ENCODE measurements around the gene CNTNAP4. TPM values are rescaled to one million over a fixed set of nuclear protein-coding genes. Genes with fewer than 3 reads are reported as not detected.

The CNTNAP4 gene
- polyA plus RNA-seq, 1 donor from 2014 or later: 75.8 TPM

- Histone ChIP-seq H3K9ac (ENCODE audit: low read length) (no peak overlapping the region), H2AFZ (ENCODE audit: low read depth, low read length) (no peak overlapping the region), H3K27ac (ENCODE audit: low read length) (no peak overlapping the region), H3K9me3 (ENCODE audit: low read length) (no peaks in the 10 kb centered on the region), H3K79me2 (replicated peaks; ENCODE audit: insufficient read depth, low read length) (no peaks in the 10 kb centered on the region), H3K36me3 (ENCODE audit: insufficient read depth, low read length) (no peaks in the 10 kb centered on the region), H4K20me1 (ENCODE audit: insufficient read depth) (no peaks in the 10 kb centered on the region), H3K9me2 (ENCODE audit: insufficient read depth, low read length) (no peaks in the 10 kb centered on the region), H3F3A (ENCODE audit: insufficient read depth, low read length, poor library complexity, severe bottlenecking) (no peaks in the 10 kb centered on the region), H3K4me3 (ENCODE audit: low read length) (no peak overlapping the region), H3K4me2 (ENCODE audit: low read length) (no peak overlapping the region), H3K27me3 (ENCODE audit: insufficient read depth, low read depth, low read length) (no peaks in the 10 kb centered on the region)
- no peak for TF ChIP-seq TAF1 (IDR thresholded peaks at IDR 0.05; ENCODE audit: low read depth)
- TF ChIP-seq EZH2 (IDR thresholded peaks at IDR 0.05; ENCODE audit: borderline replicate concordance, insufficient read depth, low read length, poor library complexity, severe bottlenecking): no peak
- TF ChIP-seq POLR2AphosphoS5 (IDR thresholded peaks at IDR 0.05): no peak
- TF ChIP-seq MXI1 (conservative IDR thresholded peaks at IDR 0.05; ENCODE audit: poor library complexity, severe bottlenecking): no peak
- no peak for TF ChIP-seq RAD21 (conservative IDR thresholded peaks at IDR 0.05)
- TF ChIP-seq EP300 (conservative IDR thresholded peaks at IDR 0.05; ENCODE audit: poor library complexity, severe bottlenecking): no peak
- TF ChIP-seq CTCF (IDR thresholded peaks at IDR 0.05; ENCODE audit: poor library complexity, severe bottlenecking): no peak
- TF ChIP-seq REST (IDR thresholded peaks at IDR 0.05; ENCODE audit: borderline replicate concordance): no peak
- no peak for TF ChIP-seq SMC3 (conservative IDR thresholded peaks at IDR 0.05; ENCODE audit: poor library complexity)
Measured at GRCh38 chr16:76598498-76598897, 321.3 kb downstream of the CNTNAP4 start.

GRCh38 chr16:76607317-76607716 is 330.1 kb downstream of the CNTNAP4 start:
- no peaks in the 10 kb centered on the region for H3F3A ChIP-seq (ENCODE audit: insufficient read depth, low read length, poor library complexity, severe bottlenecking)
- H2AFZ ChIP-seq (ENCODE audit: low read depth, low read length): no peak overlapping the region
- H3K9ac ChIP-seq (ENCODE audit: low read length): no peak overlapping the region
- H3K4me2 ChIP-seq (ENCODE audit: low read length): no peak overlapping the region
- no peaks in the 10 kb centered on the region for H3K36me3 ChIP-seq (ENCODE audit: insufficient read depth, low read length)
- H3K27ac ChIP-seq (ENCODE audit: low read length): no peak overlapping the region
- no peak overlapping the region for H3K4me3 ChIP-seq (ENCODE audit: low read length)
- no peaks in the 10 kb centered on the region for H3K9me2 ChIP-seq (ENCODE audit: insufficient read depth, low read length)
- no peaks in the 10 kb centered on the region for H3K27me3 ChIP-seq (ENCODE audit: insufficient read depth, low read depth, low read length)
- H3K9me3 ChIP-seq (ENCODE audit: low read length): no peaks in the 10 kb centered on the region
- TF ChIP-seq RAD21 (conservative IDR thresholded peaks at IDR 0.05): no peak
- no peak for TF ChIP-seq CTCF (IDR thresholded peaks at IDR 0.05; ENCODE audit: poor library complexity, severe bottlenecking)
- no peak for TF ChIP-seq MXI1 (conservative IDR thresholded peaks at IDR 0.05; ENCODE audit: poor library complexity, severe bottlenecking)
- no peak for TF ChIP-seq TAF1 (IDR thresholded peaks at IDR 0.05; ENCODE audit: low read depth)
- no peak for TF ChIP-seq EP300 (conservative IDR thresholded peaks at IDR 0.05; ENCODE audit: poor library complexity, severe bottlenecking)
- no peak for TF ChIP-seq REST (IDR thresholded peaks at IDR 0.05; ENCODE audit: borderline replicate concordance)
- no peak for TF ChIP-seq EZH2 (IDR thresholded peaks at IDR 0.05; ENCODE audit: borderline replicate concordance, insufficient read depth, low read length, poor library complexity, severe bottlenecking)
- no peak for TF ChIP-seq SMC3 (conservative IDR thresholded peaks at IDR 0.05; ENCODE audit: poor library complexity)
- TF ChIP-seq POLR2AphosphoS5 (IDR thresholded peaks at IDR 0.05): no peak
- no peaks in the 10 kb centered on the region for H3K79me2 ChIP-seq (replicated peaks; ENCODE audit: insufficient read depth, low read length)
- no peaks in the 10 kb centered on the region for H4K20me1 ChIP-seq (ENCODE audit: insufficient read depth)

Data from neural cell (in vitro differentiated cells).